Keratinocyte (primary cell): ENCODE data around the gene ACVR1B. TPM values are rescaled to one million over a fixed set of nuclear protein-coding genes. Genes with fewer than 3 reads are reported as not detected.

Experiments
- DNase-seq: peaks from one replicate; pipeline ENCODE4 v3.0.0-alpha.2; 2011; ENCODE audit warnings: low read depth, missing footprints, low spot score
- FAIRE-seq: peaks from 2 replicates; lab custom pipeline; 2011; peaks lifted over from hg19 to GRCh38; lab: Jason Lieb, UNC
- H2AFZ ChIP-seq: 2 replicates; pipeline ENCODE4 v1.6.0; 2012; ENCODE audit warnings: low read length, control low read depth, inconsistent platforms; ENCODE audit not compliant: control insufficient read depth
- H3K27ac ChIP-seq: 2 replicates; pipeline ENCODE4 v1.5.1; 2011; ENCODE audit warnings: low read length; ENCODE audit not compliant: control insufficient read depth, insufficient read depth
- H3K27me3 ChIP-seq: 3 replicates; pipeline ENCODE4 v1.6.0; 2011; ENCODE audit warnings: low read length; ENCODE audit not compliant: control insufficient read depth, insufficient read depth; ENCODE audit errors: extremely low read depth
- H3K36me3 ChIP-seq, 2 experiments: 2 replicates in 1 of 2; 3 replicates in 1 of 2; pipeline ENCODE4 v1.5.1; 2011; ENCODE audit warnings: low read length in 2 of 2, mild to moderate bottlenecking in 1 of 2; ENCODE audit not compliant: control insufficient read depth in 2 of 2, insufficient read depth in 2 of 2; ENCODE audit errors: extremely low read depth in 1 of 2
- H3K4me1 ChIP-seq: 3 replicates; pipeline ENCODE4 v1.5.1; 2011; ENCODE audit warnings: low read length; ENCODE audit not compliant: control insufficient read depth, insufficient read depth; ENCODE audit errors: extremely low read depth
- H3K4me2 ChIP-seq: 3 replicates; pipeline ENCODE4 v1.6.0; 2011; ENCODE audit warnings: low read depth, low read length; ENCODE audit not compliant: control insufficient read depth, insufficient read depth; ENCODE audit errors: extremely low read depth
- H3K4me3 ChIP-seq, 3 experiments: fragments of 200-600 bp in 1 of 3; sonication (generic) in 1 of 3; 2 replicates in 2 of 3; 3 replicates in 1 of 3; pipeline ENCODE4 v1.5.1; 2011 to 2016; ENCODE audit warnings: low read length in 3 of 3, mild to moderate bottlenecking in 3 of 3, control low read depth in 2 of 3, inconsistent platforms in 1 of 3, low read depth in 1 of 3, mixed read lengths in 1 of 3, mixed run types in 1 of 3, moderate library complexity in 1 of 3; ENCODE audit not compliant: control insufficient read depth in 2 of 3, insufficient read depth in 2 of 3; ENCODE audit errors: extremely low read depth in 1 of 3
- H3K79me2 ChIP-seq: 2 replicates; pipeline ENCODE4 v1.6.0; 2012; ENCODE audit warnings: low read length; ENCODE audit not compliant: control insufficient read depth, insufficient read depth
- H3K9ac ChIP-seq: 3 replicates; pipeline ENCODE4 v1.6.0; 2011; ENCODE audit warnings: low read length; ENCODE audit not compliant: control insufficient read depth, insufficient read depth; ENCODE audit errors: extremely low read depth
- H3K9me1 ChIP-seq: 3 replicates; pipeline ENCODE4 v1.6.0; 2011; ENCODE audit warnings: low read length; ENCODE audit not compliant: control insufficient read depth, insufficient read depth; ENCODE audit errors: extremely low read depth
- H3K9me3 ChIP-seq: 2 replicates; pipeline ENCODE4 v1.5.1; 2012; ENCODE audit warnings: low read depth, low read length; ENCODE audit not compliant: control insufficient read depth
- H4K20me1 ChIP-seq: 3 replicates; pipeline ENCODE4 v1.6.0; 2011; ENCODE audit warnings: low read length; ENCODE audit not compliant: control insufficient read depth, insufficient read depth; ENCODE audit errors: extremely low read depth
- EZH2 ChIP-seq: IDR thresholded peaks from one replicate; pipeline ENCODE4 v1.6.1; 2012; ENCODE audit warnings: inconsistent platforms, mild to moderate bottlenecking, low read length, moderate library complexity
- dilution Hi-C: fragments of 300-500 bp; cut with MboI; formaldehyde crosslinking; loops from one replicate; pipeline ENCODE4 v1.7.0; 2020; ENCODE audit warnings: low sequenced_read_pairs; ENCODE audit not compliant: extremely low pct_ligation_motif_present
- polyA plus RNA-seq, 5 experiments: library from polyadenylated mRNA; depleted of rRNA in 3 of 5; stranded (reverse) in 3 of 5; stranded (forward) in 1 of 5; unstranded in 1 of 5; fragments of >200 nt; gene quantifications; 1 replicate in 1 of 5; 2 replicates in 3 of 5; 3 replicates in 1 of 5; pipeline versions ENCODE4 v1.2.1 to v1.2.3, GENCODE V29; 2011 to 2012; ENCODE audit warnings: missing spikeins in 2 of 5, low read depth in 1 of 5, low replicate concordance in 1 of 5
- TF ChIP-seq, protein P1 (sequence below), 3 experiments: IDR thresholded peaks in 1 of 3; conservative IDR thresholded peaks in 1 of 3; optimal IDR thresholded peaks in 1 of 3; 2 replicates in 2 of 3; 3 replicates in 1 of 3; pipeline versions ENCODE3 to v1.5.1; 2011; ENCODE audit warnings: low read length in 3 of 3, mild to moderate bottlenecking in 3 of 3, moderate library complexity in 2 of 3, control low read depth in 1 of 3, inconsistent platforms in 1 of 3; ENCODE audit not compliant: insufficient read depth in 2 of 3; ENCODE audit errors: extremely low read depth in 1 of 3

Gene ACVR1B
- polyA plus RNA-seq, 1 donor (not counting 4 experiments of a cell fraction or from before 2014, with no cell fraction given): 12.7 TPM

DNA sequence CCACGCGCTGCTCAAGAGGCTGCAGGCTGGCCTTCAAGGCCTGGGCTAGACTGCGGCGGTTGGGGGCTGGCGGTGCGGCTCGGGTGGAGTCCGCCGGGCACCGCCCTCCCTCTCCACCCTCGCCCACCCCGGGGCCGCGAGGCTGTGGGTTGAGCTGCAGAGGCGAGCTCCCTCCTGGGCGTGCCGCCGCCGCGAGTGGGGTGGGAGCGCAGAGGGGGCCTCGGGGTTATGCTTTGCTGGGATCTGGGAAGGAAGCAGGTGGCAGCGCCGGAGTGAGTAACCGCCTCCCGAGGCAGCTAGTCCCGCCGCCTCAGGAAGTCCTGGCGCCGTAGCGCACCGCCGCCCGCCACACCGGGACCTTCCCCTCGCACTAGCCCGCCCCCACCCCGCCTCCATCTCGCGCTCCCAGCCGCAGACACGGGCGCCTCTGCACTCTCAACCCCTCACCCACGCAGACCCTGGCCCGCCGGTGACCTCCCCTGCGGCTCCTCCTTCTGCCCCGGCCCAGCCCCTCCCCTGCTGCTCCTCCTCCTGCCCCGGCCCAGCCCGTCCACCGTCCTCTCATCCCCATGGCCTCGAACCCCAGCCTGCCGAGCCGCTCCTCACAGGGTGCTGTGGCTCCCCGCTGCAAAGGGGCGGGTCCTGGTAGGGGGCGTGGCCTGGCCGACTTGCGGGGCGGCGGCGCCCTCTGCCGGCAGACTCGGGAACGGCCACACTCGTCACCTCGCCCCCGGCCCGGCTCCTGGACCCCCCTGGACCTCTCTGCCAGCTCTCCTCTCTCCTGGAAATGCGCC, 71.9 kb downstream of the ACVR1B start:
- Histone ChIP-seq H3K36me3 (no peaks in the 10 kb centered on the region), H3K4me1 (peaks cover 6% of the 10 kb centered on the region), H4K20me1 (no peaks in the 10 kb centered on the region), H2AFZ (peak overlapping the region; percentile 82), H3K79me2 (no peaks in the 10 kb centered on the region), H3K27ac (no peak overlapping the region), H3K4me3 (peak overlapping the region; percentile 44 to 65 (median 48)), H3K9ac (no peak overlapping the region), H3K9me3 (no peaks in the 10 kb centered on the region), H3K4me2 (peak overlapping the region; percentile 70), H3K27me3 (peaks cover 7% of the 10 kb centered on the region), H3K9me1 (no peaks in the 10 kb centered on the region)
- no peak for DNase-seq
- dilution Hi-C loops: no loop called here
- no peak for FAIRE-seq
- no peak for TF ChIP-seq EZH2
- TF ChIP-seq, protein P1, sequence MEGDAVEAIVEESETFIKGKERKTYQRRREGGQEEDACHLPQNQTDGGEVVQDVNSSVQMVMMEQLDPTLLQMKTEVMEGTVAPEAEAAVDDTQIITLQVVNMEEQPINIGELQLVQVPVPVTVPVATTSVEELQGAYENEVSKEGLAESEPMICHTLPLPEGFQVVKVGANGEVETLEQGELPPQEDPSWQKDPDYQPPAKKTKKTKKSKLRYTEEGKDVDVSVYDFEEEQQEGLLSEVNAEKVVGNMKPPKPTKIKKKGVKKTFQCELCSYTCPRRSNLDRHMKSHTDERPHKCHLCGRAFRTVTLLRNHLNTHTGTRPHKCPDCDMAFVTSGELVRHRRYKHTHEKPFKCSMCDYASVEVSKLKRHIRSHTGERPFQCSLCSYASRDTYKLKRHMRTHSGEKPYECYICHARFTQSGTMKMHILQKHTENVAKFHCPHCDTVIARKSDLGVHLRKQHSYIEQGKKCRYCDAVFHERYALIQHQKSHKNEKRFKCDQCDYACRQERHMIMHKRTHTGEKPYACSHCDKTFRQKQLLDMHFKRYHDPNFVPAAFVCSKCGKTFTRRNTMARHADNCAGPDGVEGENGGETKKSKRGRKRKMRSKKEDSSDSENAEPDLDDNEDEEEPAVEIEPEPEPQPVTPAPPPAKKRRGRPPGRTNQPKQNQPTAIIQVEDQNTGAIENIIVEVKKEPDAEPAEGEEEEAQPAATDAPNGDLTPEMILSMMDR (optimal IDR thresholded peaks at IDR 0.05 in 1 of 3, IDR thresholded peaks at IDR 0.05 in 1 of 3, conservative IDR thresholded peaks at IDR 0.05 in 1 of 3; ENCODE audit: extremely low read depth in 1 of 3, insufficient read depth in 2 of 3, low read length in 3 of 3): peak; percentile 79 to 97 (median 96)

GRCh38 chr12:52023976-52024688, 72.6 kb downstream of the ACVR1B start:
- H3K9ac ChIP-seq: no peak overlapping the region
- dilution Hi-C loops: no loop called here
- no peaks in the 10 kb centered on the region for H3K9me1 ChIP-seq
- H3K4me1 ChIP-seq: peaks cover 6% of the 10 kb centered on the region
- no peaks in the 10 kb centered on the region for H3K36me3 ChIP-seq
- DNase-seq: no peak
- H3K27ac ChIP-seq: no peak overlapping the region
- no peaks in the 10 kb centered on the region for H3K9me3 ChIP-seq
- H3K27me3 ChIP-seq: peaks cover 7% of the 10 kb centered on the region
- no peaks in the 10 kb centered on the region for H4K20me1 ChIP-seq
- H3K4me3 ChIP-seq: peak overlapping the region; percentile 25 to 65 (median 48)
- peak overlapping the region; percentile 82 for H2AFZ ChIP-seq
- peak overlapping the region; percentile 70 for H3K4me2 ChIP-seq
- no peak for FAIRE-seq
- TF ChIP-seq EZH2: no peak
- TF ChIP-seq, protein P1 (optimal IDR thresholded peaks at IDR 0.05 in 1 of 3, IDR thresholded peaks at IDR 0.05 in 1 of 3, conservative IDR thresholded peaks at IDR 0.05 in 1 of 3; ENCODE audit: extremely low read depth in 1 of 3, insufficient read depth in 2 of 3, low read length in 3 of 3): peak in 1 of 3 experiments; percentile 3
- H3K79me2 ChIP-seq: no peaks in the 10 kb centered on the region
